Gastroesophageal sphincter (tissue), 4 donors: ENCODE measurements around the gene SUMO4. TPM values are rescaled to one million over a fixed set of nuclear protein-coding genes. Genes with fewer than 3 reads are reported as not detected.

Source experiments
- ATAC-seq: fragments of 150-250 bp; one replicate; pipeline ENCODE4 v1.9.1; 2016; ENCODE audit warnings: mild to moderate bottlenecking, moderate library complexity
- H3K27ac ChIP-seq, 4 donors: fragments of 200-600 bp; sonication (generic) in 3 of 4; 1 replicate in 3 of 4; 2 replicates in 1 of 4; pipeline ENCODE4 v1.5.1; 2016 to 2019
- H3K27me3 ChIP-seq: fragments of 200-600 bp; sonication (generic); one replicate; pipeline ENCODE4 v1.5.1; 2019
- H3K36me3 ChIP-seq, 2 donors: fragments of 200-600 bp; sonication (generic); one replicate each; pipeline ENCODE4 v1.5.1; 2019; ENCODE audit warnings: control low read depth in 1 of 2
- H3K4me1 ChIP-seq, 3 donors: fragments of 200-600 bp; sonication (generic); 1 replicate in 2 of 3; 2 replicates in 1 of 3; pipeline ENCODE4 v1.5.1; 2016 to 2019; ENCODE audit warnings: control low read depth in 2 of 3
- H3K4me3 ChIP-seq, 2 donors: fragments of 200-600 bp; sonication (generic); one replicate each; pipeline ENCODE4 v1.5.1; 2019; ENCODE audit warnings: mild to moderate bottlenecking in 1 of 2, moderate library complexity in 1 of 2
- H3K9me3 ChIP-seq, 3 donors: fragments of 200-600 bp; sonication (generic); one replicate each; pipeline ENCODE4 v1.5.1; 2017 to 2019; ENCODE audit warnings: control low read depth in 2 of 3
- EP300 ChIP-seq: sonication (generic); formaldehyde crosslinking; IDR thresholded peaks from one replicate; pipeline ENCODE4 v1.6.1; 2017; ENCODE audit warnings: antibody characterized with exemption, mild to moderate bottlenecking
- POLR2A ChIP-seq, 2 donors: fragments of 450-650 bp; IDR thresholded peaks; one replicate each; pipeline ENCODE4 v1.6.1; 2017; ENCODE audit warnings: antibody characterized with exemption in 2 of 2, mild to moderate bottlenecking in 2 of 2, moderate library complexity in 1 of 2
- POLR2AphosphoS5 ChIP-seq: sonication (generic); formaldehyde crosslinking; IDR thresholded peaks from one replicate; pipeline ENCODE4 v1.6.1; 2017; ENCODE audit warnings: antibody characterized with exemption
- WGBS, 2 donors: methylation state at CpG; one replicate each; pipeline ENCODE4 v1.1.5; 2018; ENCODE audit warnings: low coverage in 1 of 2; 5-methylcytosine and 5-hydroxymethylcytosine counted together
- total RNA-seq, 4 donors: library from RNA; depleted of rRNA; stranded (reverse); fragments of >200 nt; gene quantifications; one replicate each; pipeline ENCODE4 v1.1.0, GENCODE V29; 2016
- TF ChIP-seq, protein P1 (sequence below), 4 experiments: fragments of 200-600 bp in 2 of 4; fragments of 450-650 bp in 2 of 4; sonication (generic) in 1 of 4; IDR thresholded peaks; one replicate each; pipeline ENCODE4 v1.5.1; 2017 to 2019; ENCODE audit warnings: antibody characterized with exemption in 4 of 4, mild to moderate bottlenecking in 2 of 4, moderate library complexity in 2 of 4

Gene SUMO4
- total RNA-seq, 4 donors from 2014 or later, result 1.9 to 2.4 (median 2.0) TPM; not detected in 1

GRCh38 chr6:149449831-149450678 lies 50.0 kb downstream of the SUMO4 start:
- H3K27me3 ChIP-seq, result peaks cover 24% of the 10 kb centered on the region
- 100% methylated on average over 2 to 3 of the region's 14 CpGs for WGBS, 2 donors

More at GRCh38 chr6:149449831-149450678, 50.0 kb downstream of the SUMO4 start:
- peak overlapping the region in 1 of 2 donors; percentile 61 for H3K4me3 ChIP-seq
- ATAC-seq, result no peak
- no peaks in the 10 kb centered on the region for H3K36me3 ChIP-seq
- no peaks in the 10 kb centered on the region for H3K9me3 ChIP-seq
- no peak for TF ChIP-seq EP300
- TF ChIP-seq POLR2AphosphoS5, result no peak
- no peak for TF ChIP-seq POLR2A (IDR thresholded peaks at IDR 0.05)
- TF ChIP-seq, protein P1, sequence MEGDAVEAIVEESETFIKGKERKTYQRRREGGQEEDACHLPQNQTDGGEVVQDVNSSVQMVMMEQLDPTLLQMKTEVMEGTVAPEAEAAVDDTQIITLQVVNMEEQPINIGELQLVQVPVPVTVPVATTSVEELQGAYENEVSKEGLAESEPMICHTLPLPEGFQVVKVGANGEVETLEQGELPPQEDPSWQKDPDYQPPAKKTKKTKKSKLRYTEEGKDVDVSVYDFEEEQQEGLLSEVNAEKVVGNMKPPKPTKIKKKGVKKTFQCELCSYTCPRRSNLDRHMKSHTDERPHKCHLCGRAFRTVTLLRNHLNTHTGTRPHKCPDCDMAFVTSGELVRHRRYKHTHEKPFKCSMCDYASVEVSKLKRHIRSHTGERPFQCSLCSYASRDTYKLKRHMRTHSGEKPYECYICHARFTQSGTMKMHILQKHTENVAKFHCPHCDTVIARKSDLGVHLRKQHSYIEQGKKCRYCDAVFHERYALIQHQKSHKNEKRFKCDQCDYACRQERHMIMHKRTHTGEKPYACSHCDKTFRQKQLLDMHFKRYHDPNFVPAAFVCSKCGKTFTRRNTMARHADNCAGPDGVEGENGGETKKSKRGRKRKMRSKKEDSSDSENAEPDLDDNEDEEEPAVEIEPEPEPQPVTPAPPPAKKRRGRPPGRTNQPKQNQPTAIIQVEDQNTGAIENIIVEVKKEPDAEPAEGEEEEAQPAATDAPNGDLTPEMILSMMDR (IDR thresholded peaks at IDR 0.05), result no peak
- H3K27ac ChIP-seq, result peak overlapping the region in 1 of 4 donors; percentile 43
- peaks cover 5 to 48% (median 28%) of the 10 kb centered on the region in 3 donors for H3K4me1 ChIP-seq

Other genes starting within 250 kb of the SUMO4 start
- 100 to 1,000 TPM in 2 of 4 donors, 10 to 100 TPM in 2; 69.5 to 111 (median 97.0) TPM for gene TAB2, start 82.5 kb upstream of the SUMO4 start, total RNA-seq
- gene ZC3H12D, start 84.8 kb downstream of the SUMO4 start, total RNA-seq, result 1 to 10 TPM in 2 of 4 donors, under 1 TPM in 2; 0.78 to 1.9 (median 1.1) TPM
- 10 to 100 TPM; 23.5 to 47.2 (median 39.3) TPM for gene PPIL4, start 145.8 kb downstream of the SUMO4 start, total RNA-seq
- gene GINM1, start 166.1 kb downstream of the SUMO4 start, total RNA-seq, result 10 to 100 TPM; 53.0 to 80.8 (median 62.4) TPM
- gene KATNA1, start 248.5 kb downstream of the SUMO4 start, total RNA-seq, result 10 to 100 TPM; 17.5 to 25.5 (median 21.1) TPM